ENCODE measurements around the gene TRIB2. TPM values are rescaled to one million over a fixed set of nuclear protein-coding genes. Genes with fewer than 3 reads are reported as not detected.
A peak's percentile ranks its signal among the peaks of the same experiment; 100 is the strongest.

Gene TRIB2
- polyA plus RNA-seq, 3 donors, result 188 to 212 (median 192) TPM

DNA sequence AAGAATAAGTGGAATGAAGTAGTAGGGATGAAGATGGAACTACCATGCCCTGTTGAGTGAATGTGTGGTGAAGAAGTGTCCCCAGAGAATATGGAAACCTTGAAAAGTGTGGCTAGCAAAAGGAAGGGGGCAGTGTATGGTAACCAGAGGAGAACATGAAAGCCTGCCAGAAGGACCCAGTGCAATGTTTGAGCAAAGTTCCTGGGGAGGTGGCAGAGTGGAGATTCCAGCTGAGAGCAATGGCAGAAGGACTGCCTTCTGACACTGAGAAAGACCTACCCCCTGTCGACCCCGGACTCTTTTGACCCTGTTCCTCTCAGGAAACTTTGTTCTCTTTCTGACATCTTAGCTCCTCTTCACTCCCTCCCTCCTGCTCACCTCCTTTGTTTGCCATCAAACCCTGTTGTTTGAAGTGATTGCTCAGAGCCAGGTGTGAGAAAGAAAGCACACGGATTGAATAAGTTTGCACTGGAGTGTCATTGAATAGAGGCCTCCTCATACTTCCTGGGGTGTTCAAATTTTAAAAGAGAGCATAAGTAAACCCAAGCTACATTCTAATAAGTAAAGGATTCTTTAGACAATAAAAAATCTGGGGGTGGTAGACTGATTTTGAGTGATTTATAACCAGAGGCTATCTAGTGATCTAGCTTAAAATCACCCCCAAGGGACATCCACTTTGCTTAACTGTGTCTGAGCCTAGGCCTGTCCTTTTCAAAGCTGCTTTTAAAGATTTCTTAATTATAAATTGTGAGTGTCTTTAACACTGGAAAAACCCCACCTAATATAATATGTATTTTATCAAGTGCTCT, 57.1 kb downstream of the TRIB2 start:
- DNase-seq, result no peak

DNA sequence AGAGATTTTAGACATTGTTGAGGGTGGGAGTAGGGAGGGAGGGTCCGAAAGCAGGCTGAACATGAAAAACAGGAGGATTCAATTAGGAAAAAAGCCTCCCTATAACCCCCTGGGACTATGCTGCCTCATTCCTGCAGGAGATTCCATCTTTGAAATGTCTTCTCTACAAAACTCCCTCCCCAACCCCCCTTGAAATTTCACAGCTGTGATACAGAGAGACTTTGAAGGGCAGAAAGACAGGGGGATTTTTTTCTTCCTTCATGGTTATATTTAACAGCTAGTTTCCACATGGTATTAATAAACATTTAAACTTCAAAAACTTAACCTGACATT, 57.6 kb downstream of the TRIB2 start:
- DNase-seq, result peak; percentile 83

DNA sequence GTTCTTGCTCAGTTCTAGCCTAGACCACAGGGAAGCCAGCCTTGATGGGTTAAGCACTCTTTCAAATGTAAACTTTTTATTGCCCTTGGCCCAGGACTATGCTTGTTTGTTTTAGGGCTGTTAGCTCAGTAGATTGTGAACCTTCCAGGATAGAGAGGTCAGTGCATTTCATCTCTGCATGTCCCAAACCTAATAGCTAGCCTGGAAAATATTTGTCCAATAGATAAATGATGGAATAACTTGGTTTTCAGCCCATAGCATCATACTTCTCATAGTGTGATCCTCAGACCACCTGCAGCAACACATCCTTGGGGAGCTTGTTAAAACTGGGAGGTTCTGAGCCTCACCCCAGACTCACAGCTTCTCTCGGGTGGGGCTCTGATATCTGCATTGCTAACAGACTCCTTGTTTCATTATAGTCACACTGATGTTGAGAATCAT, 59.8 kb downstream of the TRIB2 start:
- no peak for DNase-seq

DNA sequence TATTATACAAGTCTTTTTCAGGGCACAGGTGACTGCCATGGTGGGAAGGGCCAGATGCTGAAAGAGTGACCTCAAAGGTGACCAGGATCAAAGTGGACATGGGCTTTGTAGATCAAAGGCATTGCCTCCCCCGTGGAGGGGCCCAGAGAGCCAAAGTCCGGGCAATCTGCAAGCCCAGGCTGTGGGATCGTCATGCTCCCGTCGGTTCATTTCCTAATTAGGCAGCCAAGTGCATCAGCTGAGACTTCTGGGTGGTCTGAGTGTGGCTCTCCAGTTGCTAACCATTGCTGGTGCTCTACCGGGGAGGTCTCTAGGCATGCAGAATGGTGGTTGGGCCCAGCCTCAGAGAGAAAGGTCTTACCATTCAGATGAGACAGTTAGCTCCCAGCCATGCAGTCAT, 61.6 kb downstream of the TRIB2 start:
- DNase-seq, result peak; percentile 56

DNA sequence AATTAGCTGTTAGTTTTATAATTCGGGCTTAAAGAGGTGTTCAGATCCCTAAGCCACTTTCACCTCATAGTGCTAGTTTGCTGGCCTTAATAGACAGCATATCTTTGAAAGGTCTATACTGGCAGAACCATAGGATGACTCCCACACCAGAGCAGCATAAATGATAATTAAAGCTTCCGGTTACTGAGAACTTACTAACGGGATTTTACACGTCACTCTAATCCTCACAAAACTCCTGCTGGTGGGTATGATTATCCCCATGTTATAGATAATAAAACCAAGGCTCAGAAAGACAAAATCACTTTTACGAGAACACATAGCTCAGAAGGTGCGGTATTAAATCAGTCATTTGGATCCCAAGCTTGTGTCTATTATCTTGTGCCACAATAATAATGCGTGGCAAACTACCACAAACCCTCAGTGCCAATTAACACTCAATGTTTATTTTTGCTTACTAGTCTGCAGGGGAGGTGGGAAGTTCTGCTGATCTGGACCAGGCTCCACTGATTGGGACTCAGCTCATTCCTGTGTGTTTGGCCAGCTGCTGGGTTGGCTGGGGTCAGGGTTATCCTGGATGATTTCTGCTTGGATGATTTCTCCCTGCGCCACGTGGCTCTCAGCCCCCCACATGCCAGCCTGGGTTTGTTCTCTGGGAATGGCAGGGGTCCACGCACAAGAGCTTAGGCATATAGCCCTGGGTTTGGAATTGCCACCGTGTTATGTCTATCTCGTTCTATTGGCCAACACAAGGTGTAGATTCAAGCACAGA, 62.3 kb downstream of the TRIB2 start:
- DNase-seq, result no peak

DNA sequence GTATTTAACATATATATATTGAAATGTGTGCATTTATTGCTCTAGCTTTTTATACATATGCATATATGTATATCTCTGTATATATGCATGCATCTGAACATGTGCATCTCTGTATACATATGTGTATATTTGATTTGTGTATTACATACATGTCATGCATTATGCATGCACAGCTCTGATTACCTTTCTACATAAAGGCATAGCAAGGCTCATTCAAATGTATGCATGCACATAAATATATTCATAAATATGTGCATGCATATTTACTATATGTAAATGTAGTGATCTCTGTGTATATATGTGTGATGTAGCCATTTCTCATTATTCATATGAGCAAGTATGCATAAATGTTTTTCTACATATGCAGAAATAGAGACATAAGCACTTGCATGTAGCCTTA, 64.6 kb downstream of the TRIB2 start:
- DNase-seq, result no peak

DNA sequence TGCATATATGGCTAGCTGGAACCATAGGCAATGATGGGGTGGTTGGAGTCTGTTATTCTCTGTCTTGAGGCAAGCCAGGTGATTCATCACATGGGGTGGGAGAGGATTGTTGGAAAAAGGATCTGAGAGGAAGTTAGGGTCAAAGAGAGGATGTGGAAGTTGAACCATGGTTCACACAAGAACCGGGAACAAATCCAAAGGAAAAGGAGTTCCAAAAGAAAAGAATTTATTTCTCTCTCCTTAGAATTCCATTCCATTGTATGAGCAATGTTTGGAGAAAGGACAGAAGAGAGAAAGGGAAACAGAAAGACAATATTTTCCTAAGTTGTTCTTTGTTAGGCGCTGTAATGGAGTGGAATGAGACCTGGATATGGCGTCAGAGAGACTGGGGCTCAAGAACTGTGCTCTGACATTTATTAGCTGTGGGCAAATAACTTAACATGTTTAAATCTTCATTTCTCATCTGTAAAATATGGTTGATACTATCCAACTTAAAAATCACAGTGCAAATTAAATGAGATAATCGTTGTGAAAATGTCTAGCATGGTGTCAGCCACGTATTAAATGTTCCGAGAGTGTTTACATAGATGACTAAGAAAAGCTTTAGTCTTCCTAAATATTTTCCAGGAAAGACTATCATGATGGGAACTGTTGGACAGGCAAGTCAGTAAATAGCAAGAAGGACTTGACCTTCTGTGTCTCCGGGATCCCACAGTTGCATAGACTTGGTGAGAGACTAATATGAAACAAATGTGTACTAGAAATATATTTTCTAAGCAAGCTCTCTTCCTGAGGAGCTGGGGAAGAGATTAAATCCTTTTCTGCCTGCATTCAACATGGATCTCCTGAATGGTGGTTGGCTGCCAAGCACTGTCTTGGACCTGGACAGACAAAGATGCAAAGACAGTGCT, 71.4 kb downstream of the TRIB2 start:
- peak; percentile 38 for DNase-seq

DNA sequence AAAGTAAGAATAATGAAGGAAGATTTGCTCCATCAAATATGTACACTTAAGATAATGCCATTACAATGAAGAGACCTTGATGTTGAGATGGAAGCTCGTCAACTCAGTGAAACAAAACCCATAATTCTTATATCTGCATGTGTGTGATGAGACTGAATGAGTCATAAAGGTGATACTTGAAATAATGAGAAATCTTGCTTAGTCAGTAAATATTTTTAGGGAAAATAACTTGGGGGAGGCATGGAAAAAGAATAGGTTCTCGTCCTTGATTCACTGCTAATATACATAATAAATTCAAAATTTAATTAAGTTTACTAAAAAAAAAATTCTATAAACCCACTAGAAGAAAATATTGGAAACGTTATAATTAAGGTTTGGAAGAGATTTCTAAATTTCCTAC, 75.2 kb downstream of the TRIB2 start:
- DNase-seq, result no peak

All from renal pelvis (tissue), 4 donors.